ENCODE data around the gene RNF181.
"Not testable (repeated sequence)": the region's sequence is repeated elsewhere in the genome, so short reads cannot be mapped to it uniquely, and the experiment has no call there.

Gene RNF181

GRCh38 chr2:85596486-85597143 is 1.1 kb downstream of the RNF181 start:
- DNase-seq (ENCODE audit: low spot score), result no peak

DNA sequence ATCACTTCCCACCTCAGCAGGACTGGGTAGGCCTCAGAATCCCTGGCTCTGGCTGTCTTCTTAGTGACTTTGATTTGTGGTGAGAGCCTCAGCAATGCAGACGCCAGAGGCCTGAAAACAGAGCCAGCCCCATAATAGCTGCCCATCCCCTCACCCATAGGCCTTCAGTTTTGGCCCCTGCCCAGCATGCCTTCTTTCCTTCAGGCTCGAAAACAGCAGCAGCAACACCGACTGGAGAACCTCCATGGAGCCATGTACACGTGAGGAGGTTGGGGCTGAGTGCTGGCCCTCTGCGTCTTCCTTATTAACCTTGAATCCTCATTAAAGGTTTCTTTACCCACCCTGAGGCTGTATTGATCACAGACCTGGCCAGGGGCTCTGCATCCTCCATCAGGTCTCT is 1.7 kb downstream of the RNF181 start:
- no peak for DNase-seq (ENCODE audit: low spot score)

DNA sequence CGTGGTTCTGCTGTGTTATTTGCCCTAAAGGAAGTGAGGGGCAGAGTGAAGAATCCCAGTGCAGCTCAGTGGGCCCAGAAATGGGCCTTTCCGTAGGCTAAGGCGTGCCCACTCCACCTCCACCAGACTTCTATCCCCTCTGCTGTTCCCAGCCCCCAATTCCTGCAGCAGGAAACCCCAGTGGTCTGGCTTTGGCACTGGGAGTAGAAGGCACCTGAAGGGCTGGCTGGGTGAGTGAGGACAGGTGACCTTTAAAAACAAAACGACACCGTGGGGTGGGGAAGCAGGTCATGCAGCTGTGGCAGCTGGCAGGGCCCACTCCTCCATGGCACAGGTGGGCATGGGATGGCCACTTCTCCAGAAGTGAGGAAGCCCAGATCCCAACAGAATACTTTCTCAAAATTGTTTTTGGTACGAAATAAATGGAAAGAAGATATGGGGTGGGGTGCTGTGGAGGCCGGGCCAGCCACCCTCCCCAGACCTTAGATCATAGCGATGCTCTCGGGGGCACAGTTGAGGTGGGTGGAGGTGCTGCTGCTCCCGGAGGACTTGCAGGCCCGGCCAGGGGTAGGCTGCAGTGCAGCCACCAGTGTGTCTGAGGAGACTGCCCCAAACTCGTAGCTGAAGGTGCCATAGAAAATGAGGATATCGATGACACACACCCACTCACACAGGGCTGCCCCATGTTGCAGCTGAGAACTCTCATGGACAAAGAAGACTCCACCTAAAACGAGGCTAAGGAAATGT is 3.2 kb downstream of the RNF181 start:
- DNase-seq (ENCODE audit: low spot score), result no peak

DNA sequence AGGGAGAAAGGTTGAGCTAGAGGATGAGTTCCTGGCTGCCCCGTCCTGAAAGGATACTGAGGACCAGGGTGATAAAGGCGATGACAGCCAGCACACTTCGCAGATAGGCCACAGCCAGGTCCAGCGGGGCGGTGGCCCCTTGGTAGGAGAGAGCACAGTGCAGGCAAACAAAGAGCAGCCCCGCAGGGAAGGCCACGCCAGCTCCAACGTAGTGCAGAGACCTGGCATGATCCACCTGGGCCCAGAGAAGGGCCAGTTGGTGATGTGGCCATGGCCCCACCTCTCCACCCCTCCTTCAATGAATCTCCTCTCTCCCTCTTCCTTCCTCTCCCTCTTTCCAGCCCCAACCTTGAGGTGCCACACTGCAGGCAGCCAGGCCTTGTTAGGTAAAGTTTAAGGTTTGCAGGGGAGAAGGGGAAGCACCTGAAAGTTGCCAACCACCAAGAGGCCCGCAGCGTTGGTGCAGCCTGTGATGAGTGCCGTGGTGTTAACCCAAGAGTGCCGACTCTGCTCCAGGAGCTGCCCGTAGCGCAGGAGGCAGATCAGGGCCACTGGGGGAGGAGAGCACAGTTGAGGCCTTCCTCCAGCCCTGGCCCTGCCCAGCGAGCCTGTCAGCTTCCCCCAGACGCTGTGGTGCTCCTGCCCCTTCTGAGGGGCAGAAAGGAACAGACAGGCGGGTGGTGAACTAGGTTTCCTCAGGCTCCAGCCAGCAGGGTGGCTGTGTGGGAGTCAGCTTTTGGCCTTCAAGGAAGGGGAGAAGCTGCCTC is 4.1 kb downstream of the RNF181 start:
- no peak for DNase-seq (ENCODE audit: low spot score)

GRCh38 chr2:85600235-85600575 is 4.7 kb downstream of the RNF181 start:
- no peak for DNase-seq (ENCODE audit: low spot score)

DNA sequence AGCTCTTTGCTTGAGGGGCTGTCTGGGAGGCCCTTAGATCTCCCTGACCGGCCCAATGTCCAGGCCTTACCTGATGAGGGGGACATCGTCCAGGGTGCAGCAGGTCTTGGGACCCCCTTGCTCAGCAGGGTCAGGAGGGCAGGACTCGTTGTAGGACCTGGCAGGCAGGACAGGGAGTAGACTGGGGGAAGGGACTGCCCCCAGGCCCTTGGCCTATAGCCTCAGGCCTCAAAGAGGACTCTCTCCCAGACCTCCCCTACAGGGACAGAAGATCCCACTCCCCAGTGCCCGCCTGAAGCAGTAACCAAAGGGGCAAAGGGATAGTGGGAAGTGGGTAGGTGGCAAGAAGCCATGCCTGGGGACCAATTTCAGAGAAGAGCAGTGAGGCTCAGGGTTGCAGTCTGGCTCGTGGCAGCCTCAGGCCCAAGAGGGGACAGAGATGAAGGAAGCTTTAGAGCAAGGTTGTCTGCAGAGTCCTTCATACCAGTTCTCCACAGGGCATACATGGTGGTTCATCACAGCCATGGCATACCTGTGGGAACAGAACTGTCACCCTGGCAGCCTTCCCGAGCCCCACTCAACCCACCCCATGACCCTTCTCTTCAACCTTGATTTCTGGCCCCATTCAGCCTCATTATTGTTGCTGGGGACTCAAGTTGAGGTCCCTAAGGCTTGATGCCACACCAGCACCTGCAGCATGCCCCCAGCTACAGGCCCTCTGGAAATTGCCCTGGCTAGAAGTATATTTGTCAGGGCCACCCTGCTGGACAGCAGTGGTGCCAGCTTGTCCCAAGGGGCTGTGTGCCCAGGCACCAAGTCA is 5.6 kb downstream of the RNF181 start:
- no peak for DNase-seq (ENCODE audit: low spot score)

- no peak for DNase-seq (ENCODE audit: low spot score)
Observed at GRCh38 chr2:85601771-85602475, 6.4 kb downstream of the RNF181 start.

DNA sequence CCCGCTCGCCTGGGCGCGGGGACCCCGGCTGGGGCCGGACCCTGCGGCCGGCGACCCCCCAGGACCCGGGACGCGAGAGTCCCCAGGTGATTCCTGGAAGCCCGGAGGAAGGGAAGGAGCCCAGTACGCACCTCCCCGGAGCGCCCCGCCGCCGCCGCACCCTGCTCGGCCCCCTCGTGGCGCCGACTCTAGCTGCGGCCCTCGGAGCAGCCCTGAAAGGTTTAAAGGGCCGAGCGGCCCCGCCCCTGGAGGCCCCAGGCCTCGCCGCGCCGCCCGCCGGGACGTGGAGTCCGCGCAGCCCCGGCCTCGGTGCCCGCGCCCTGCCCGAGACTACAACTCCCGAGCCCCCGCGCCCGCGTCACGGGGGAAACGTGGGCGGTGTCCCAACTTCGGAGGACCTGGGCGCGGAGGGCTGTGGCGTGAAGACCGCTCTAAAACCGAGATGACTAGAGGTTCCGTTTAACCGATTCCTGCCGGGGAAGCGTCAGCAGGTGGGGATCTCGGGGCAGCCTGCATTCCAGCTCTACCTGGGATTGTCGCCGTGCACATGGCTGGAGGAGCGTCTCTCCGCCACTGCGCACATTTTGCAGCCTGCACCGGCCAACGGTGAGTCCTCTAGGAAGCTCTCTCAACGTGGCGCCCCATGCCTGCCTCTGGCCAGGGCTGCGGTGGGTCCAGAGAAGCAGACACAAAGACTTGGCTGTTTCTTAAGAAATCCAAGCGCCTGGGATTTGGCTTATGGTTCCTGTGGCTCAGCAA is 7.1 kb downstream of the RNF181 start, which contains the start of gene TMEM150A:
TSS of gene TMEM150A (minus strand) at position 223 of the 759 bp plus-strand sequence. CDS start 750 bp downstream, outside the sequence.
- DNase-seq (ENCODE audit: low spot score), result peak; percentile 82

DNA sequence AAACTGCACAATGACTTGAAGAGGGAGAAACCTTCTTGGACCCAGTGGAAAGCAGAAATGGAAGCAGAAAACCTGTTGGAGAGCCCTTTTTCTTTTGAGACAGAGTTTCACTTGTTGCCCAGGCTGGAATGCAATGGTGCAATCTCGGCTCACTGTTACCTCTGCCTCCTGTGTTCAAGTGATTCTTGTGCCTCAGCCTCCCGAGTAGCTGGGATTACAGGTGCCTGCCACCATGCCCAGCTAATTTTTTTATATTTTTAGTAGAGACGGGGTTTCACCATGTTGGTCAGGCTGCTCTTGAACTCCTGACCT is 8.5 kb downstream of the RNF181 start:
- DNase-seq (ENCODE audit: low spot score), result not testable (repeated sequence)

- DNase-seq (ENCODE audit: low spot score), result no peak
Observed at GRCh38 chr2:85604568-85605339, 9.2 kb downstream of the RNF181 start.

DNA sequence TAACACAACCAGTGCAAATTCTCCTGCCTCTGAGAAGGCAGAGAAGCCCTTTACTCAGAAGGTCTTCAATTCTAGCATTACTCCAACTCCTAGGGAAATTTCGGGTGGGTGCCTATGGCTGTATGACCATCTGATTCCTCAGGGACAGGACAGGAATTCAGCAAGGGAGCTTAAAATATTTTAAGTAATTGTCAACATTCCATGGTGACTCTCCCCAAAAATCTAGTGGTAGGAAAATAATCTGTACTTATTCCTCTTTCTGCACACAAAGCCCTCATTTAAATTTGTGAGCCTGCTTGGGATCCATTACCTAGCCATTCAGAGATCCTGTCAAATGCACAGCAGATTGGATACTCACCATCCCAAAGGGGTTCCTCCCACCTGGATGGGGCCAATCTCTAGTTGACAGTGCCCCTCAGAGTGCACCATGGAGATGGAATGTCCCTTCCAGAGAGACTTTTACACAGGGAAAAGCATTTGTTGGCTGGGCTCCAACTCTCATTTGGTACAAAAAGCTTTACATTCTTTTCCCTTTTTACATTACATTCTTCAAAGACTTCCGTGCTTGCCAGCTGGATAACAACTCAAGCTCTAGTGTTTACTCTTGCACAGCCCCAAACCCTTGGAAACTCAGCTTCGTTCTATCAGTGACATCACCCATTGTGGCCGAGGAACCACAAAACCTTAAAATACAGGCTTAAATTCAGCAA is 10.0 kb downstream of the RNF181 start:
- no peak for DNase-seq (ENCODE audit: low spot score)

- no peak for DNase-seq (ENCODE audit: low spot score)
Observed at GRCh38 chr2:85606116-85606455, 10.5 kb downstream of the RNF181 start.

GRCh38 chr2:85607268-85608215 is 12.0 kb downstream of the RNF181 start:
- DNase-seq (ENCODE audit: low spot score), result no peak

DNA sequence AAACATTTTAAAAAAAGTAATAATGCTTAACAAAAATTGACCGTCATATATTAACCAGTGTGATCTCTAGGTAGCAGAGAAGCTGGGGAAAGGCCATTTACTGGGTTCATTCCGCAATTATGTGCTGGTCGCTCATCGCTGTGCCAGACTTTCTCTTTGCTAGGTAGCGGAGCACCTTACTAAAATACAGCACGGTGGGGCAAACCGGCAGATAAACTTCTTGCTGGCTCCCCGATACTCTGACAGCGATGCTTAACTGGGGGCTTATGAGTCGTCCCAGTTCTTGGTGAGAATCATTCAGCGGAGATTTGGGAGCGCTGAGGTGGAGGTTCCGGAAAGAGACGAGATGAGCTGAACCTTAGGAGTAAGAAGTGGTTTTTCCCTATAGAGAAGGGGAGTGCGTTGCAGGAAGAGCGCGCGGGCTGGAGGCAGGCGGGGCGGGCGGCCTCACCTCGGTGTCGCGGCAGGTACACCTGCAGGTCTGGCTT is 15.7 kb downstream of the RNF181 start:
- no peak for DNase-seq (ENCODE audit: low spot score)

GRCh38 chr2:85611705-85612587 is 16.4 kb downstream of the RNF181 start, which contains the start of gene C2orf68:
Gene C2orf68, minus strand, starts transcription at chr2:85612066. Its CDS starts 82 bp downstream, at chr2:85611984.
- DNase-seq (ENCODE audit: low spot score), result peak; percentile 92

DNA sequence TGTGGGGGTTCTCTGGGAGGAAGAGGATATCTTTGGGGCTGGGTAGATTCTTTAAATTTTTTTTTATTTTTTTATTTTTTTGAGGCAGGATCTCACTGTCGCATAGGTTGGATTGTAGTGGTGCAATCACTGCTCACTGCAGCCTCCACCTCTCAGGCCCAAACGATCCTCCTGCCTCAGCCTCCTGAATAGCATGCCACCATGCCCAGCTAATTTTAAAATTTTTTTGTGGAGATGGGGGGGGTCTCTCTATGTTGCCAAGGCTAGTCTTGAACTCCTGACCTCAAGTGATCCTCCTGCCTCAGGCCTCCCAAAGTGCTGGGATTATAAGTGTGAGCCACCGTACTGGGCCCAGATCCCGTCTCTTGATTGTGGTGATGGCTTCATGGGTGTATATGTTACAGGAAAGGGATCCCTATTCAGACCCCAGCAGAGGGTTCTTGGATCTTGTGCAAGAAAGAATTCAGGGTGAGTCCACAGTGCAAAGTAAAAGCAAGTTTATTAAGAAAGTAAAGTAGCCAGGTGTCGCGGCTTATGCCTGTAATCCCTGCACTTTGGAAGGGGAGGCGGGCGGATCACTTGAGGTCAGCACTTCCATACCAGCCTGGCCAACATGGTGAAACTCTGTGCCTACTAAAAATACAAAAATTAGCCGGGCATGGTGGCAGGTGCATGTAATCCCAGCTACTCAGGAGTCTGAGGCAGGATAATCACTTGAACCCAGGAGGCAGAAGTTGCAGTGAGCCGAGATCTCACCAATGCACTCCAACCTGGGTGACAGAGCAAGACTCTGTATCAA is 18.4 kb downstream of the RNF181 start:
- DNase-seq (ENCODE audit: low spot score), result no peak
